ENCODE measurements around the gene PDLIM7.

GRCh38 chr5:177449140-177450061, 48.0 kb downstream of the PDLIM7 start:
- TF ChIP-seq CTCF (conservative IDR thresholded peaks at IDR 0.05; ENCODE audit: low read depth, low read length) = no peak
- TF ChIP-seq POLR2A (IDR thresholded peaks at IDR 0.05; ENCODE audit: low read depth, low read length) = no peak
- TF ChIP-seq USF2 (IDR thresholded peaks at IDR 0.05; ENCODE audit: low read depth, low read length) = no peak
- no peak for TF ChIP-seq ELK1 (IDR thresholded peaks at IDR 0.05; ENCODE audit: borderline replicate concordance, low read depth, low read length)
- TF ChIP-seq CHD1 (IDR thresholded peaks at IDR 0.05; ENCODE audit: low read depth, low read length) = no peak
- no peak for TF ChIP-seq MAFK (IDR thresholded peaks at IDR 0.05; ENCODE audit: low read depth, low read length)
- no peak for TF ChIP-seq SMC3 (IDR thresholded peaks at IDR 0.05; ENCODE audit: low read depth, low read length)
- no peak for TF ChIP-seq CEBPB (IDR thresholded peaks at IDR 0.05; ENCODE audit: low read depth, low read length)
- no peak for TF ChIP-seq MAZ (IDR thresholded peaks at IDR 0.05; ENCODE audit: borderline replicate concordance, low read depth, low read length)
- no peak for TF ChIP-seq FOS (IDR thresholded peaks at IDR 0.05; ENCODE audit: low read depth, low read length)

All from IMR-90 (cell line).